ENCODE data around the gene ARHGAP22.

Gene ARHGAP22

DNA sequence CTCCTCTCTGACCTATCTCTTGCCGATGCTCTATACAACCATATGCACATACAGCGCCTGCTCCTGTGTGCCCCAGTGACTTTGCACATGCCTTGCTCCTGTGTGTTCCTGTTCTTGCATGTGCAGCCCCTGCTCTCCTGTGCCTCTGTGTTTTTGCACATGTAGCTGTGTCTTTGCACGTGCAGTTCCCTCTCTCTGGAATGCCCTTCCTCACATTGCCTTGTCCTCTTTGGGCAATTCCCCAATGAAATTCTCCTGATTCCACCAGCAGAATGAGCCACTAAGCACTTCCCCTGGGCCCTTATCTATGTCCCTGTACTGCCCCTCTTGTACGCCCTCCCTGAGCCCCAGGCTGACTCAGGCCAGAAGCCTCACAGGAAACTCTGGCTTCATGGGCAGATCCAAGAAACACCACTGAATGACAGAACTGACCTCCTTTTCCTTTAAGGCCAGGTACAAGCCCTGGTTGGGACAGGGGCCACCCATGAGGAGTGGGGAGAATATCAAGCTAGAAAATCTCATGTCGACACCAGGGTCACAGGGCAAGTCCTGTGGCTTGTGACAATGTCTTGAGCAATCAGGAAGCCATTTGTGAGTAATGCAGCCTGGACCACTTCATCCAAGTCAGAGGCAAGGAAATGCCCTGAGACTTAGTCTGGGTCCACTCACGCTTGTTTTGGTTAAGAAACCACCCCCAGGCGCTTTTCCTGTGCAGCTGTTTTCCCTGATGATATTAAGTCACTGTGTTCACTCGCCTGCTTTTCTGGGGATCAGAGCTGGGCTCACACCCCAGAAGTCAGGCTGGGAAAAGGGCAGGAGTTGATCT is 1.9 kb upstream of the ARHGAP22 start:
- TF ChIP-seq POLR2A (IDR thresholded peaks at IDR 0.05; ENCODE audit: low read length) (no peak), GATA1 (IDR thresholded peaks at IDR 0.05; ENCODE audit: low read depth, low read length) (no peak)

DNA sequence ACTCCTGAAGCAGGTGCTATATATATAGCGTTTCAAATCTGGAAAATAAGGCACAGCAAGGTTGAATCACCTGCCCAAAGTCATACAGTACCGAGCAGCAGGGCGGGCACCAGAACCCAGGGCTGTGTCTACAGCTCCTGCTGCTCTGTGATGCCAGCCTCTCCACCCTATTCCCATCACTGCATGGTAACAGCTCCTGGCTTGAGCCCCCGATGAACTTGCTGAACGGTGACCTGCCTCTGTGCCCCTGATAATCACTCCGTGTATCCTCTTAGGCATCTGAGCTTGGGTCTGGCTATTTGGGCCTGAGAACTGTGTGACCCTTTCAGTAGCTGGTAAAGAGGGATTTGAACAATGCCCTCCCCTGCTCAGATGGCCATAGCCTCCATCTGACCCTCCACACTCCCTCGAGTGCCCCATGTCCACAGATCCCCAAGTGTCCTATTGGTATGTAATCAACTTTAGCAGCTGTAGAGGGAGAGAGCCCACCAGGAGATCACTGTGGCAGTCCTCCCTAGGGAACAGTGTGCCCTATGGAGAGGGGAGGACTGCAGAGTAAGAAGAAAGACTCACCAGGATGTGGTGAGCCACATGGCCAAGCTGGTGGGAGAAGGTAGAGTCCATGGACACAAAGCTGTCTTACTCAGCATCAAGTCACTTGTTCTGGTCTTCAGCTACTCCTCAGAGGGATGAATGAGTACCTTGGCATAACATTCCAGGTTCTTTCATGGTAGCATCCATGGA is 1.1 kb upstream of the ARHGAP22 start:
- no peak for DNase-seq
- TF ChIP-seq POLR2A (IDR thresholded peaks at IDR 0.05; ENCODE audit: low read length) (no peak), GATA1 (IDR thresholded peaks at IDR 0.05; ENCODE audit: low read depth, low read length) (no peak)

More for the DNA sequence above, 1.9 kb upstream of the ARHGAP22 start:
- DNase-seq: no peak

DNA sequence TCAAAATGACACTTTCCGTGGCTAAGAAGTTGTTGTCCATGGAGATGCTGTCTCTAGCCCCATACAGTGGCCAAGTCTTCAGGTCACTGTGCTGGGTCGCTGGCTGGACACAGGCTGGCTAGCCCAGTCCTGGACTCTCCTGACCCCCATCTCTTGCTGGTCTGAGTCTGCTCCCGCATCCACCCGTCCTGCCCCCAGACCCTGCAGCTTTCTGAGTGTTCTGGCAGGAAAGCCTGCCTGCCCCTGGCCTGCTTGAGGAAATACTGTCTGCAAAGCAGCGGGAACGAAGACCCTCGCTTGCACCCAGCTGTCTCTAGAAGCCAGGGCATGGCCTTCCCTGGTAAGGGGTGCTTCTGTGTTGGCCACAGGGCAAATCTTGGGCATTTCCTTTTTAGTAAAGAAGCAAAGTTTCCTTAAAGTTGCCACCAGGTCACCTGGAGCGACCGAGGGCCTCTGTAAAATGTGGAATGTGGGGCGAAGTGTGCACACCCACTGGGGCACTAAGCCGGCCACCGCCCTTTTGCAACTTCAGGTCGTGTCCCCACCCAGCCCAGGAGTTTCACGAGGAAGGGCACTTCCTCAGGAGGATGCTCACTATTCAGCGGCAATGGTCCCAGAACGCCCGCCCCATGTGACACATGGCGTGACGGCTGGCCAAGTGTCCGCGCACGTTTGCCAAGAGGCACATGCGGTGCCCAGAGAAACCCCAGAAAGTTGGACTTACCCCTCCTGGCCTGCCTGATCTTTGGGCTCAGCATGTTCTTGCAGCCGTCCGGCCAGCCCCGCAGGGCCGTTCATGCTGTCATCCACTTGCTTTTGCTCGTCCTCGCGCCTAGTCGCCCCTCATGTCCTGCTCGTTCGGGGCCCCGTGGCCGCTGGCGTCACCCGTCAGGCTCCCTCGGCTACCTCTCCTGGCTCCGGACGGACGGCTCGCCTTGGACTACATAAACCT is 558 bp downstream of the ARHGAP22 start:
- DNase-seq: no peak
- TF ChIP-seq GATA1 (IDR thresholded peaks at IDR 0.05; ENCODE audit: low read depth, low read length) (no peak), POLR2A (IDR thresholded peaks at IDR 0.05; ENCODE audit: low read length) (no peak)

DNA sequence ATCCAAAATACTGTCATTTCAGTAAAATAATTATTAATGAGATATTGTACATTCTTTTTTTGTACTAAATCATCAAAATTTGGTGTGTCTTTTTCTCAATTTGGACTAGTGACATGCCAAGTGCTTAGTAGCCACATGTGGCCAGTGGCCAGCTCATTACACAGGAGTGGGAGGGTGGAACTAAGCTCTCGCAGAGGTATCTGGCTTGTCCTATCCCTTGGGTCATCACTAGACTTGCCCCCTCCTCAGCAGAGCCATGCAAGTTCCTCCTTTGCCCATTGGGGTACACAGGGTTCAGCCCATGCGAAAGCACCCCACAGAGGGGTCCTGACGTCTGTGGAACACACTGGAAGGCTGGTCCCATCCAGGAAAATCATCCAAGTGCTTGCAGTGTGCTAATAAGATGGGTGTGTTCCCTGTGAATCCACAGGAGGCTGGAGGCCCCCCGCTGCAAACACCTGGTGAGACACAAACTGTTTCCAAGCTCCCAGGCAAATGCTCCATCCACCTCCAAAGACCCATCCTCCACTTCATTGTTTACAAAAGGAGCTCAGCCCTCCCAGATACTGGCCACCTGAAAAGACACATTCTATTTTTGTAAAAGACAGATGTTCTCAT is 1.3 kb downstream of the ARHGAP22 start:
- DNase-seq: no peak
- TF ChIP-seq GATA1 (IDR thresholded peaks at IDR 0.05; ENCODE audit: low read depth, low read length) (no peak), POLR2A (IDR thresholded peaks at IDR 0.05; ENCODE audit: low read length) (no peak)

DNA sequence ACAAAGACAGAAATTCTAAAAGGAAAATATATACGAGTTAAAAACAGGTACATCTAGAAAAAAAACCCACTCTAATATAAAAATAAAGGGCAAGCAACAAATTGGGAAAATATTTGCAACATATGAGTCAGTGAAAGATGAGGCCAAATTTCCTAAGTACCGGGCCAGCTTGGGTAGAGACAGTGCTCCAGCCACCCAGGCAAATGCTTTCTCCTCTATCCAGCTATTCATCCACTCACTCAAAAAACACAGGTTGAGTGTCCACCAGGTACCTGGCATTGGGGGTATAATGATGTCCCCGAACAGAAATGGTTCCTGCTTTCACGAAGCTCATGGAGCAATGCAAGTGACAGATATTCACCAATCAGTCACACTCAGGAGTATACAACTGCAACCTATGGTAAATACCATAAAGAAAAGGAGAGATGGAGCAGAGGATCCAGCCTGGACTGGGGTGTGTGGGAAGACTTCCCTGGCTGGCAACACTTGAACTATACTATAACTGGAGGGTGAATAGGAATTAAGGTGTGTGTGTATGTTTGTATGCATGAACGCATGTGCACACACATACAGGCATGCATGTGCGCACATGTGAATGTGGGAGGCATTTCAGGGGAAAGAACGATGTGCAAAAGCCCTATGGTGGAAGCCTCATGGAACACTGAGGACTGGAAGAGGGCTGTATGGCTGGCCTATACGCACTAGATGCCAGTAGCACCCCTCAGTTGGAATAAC is 2.3 kb downstream of the ARHGAP22 start:
- no peak for DNase-seq
- TF ChIP-seq POLR2A (IDR thresholded peaks at IDR 0.05; ENCODE audit: low read length): no peak
- TF ChIP-seq GATA1 (IDR thresholded peaks at IDR 0.05; ENCODE audit: low read depth, low read length): no peak

DNA sequence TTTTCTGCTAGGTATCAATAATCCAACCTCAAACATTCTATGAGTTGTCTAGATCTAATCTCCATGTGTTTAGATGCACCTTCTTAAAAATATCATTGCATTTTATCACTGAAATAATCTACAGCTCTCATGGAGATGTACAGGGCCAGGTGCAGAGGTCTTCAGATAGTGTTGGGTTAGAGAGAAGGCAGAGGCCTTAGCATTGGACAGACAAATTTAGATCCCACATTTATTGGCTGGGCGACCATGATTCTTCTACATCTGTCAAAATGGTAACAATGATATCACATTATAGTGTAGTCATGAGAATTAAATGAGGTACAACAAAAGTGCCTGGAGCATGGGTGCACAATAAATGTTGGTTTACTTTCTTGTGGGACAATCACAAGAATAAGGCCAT is 3.1 kb downstream of the ARHGAP22 start:
- no peak for TF ChIP-seq POLR2A (IDR thresholded peaks at IDR 0.05; ENCODE audit: low read length)
- no peak for TF ChIP-seq GATA1 (IDR thresholded peaks at IDR 0.05; ENCODE audit: low read depth, low read length)
- no peak for DNase-seq

DNA sequence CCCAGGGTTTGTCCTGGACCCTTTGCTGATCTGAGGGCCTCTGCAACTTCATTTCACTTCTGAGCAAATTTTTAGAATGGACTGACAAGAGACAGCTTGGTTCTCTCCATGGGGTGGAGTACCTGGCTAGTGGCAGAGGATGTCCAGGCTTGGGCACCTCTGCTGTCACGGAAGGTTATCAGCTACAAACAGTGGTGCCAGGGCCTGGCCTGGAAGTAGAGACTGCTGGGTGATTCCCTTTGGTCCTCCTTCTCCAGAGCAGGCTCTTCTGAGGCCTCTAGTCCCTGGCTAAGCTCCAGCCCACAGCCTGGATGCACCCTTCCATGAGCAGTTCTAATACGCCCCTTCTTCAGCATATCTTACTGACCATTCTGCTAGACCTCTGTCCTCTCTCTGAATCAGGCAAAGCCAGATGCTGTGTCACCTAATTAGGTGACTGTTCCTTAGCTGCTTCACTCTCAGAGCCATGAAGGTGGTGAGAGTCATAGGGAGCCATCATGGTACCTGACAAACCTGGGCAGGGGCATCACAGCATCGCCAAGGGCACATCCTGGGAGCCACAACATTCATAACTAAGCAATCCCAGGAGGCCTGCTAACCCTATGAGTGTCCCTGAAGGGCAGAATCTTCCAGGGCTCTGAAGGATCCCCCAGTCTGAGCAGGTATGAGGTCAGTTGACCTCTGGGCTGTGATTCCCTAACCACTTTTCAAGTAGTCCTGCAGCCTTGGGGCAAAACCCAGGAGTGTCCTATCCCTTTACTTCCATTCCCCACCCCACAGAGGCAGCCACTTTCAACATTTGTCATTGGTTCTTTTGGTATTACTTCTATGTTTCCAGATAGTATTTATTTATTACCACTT is 4.0 kb downstream of the ARHGAP22 start:
- TF ChIP-seq POLR2A (IDR thresholded peaks at IDR 0.05; ENCODE audit: low read length): no peak
- no peak for DNase-seq

DNA sequence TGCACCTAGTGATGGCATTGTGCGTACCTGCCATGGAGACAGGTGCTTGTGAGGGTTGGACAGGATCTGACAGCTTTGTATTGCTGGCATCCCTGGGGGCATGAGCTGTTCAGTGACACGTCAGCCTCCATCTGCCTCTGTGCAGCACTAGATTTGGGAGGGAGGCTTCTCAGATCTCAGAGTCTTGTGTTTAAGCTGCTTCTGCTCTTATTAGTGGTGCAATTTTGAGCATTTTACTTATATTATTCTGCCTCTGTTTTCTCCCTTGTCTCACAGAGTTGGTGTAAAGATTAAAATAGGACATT is 5.1 kb downstream of the ARHGAP22 start:
- DNase-seq: no peak
- TF ChIP-seq POLR2A (IDR thresholded peaks at IDR 0.05; ENCODE audit: low read length) (no peak), GATA1 (IDR thresholded peaks at IDR 0.05; ENCODE audit: low read depth, low read length) (no peak)

DNA sequence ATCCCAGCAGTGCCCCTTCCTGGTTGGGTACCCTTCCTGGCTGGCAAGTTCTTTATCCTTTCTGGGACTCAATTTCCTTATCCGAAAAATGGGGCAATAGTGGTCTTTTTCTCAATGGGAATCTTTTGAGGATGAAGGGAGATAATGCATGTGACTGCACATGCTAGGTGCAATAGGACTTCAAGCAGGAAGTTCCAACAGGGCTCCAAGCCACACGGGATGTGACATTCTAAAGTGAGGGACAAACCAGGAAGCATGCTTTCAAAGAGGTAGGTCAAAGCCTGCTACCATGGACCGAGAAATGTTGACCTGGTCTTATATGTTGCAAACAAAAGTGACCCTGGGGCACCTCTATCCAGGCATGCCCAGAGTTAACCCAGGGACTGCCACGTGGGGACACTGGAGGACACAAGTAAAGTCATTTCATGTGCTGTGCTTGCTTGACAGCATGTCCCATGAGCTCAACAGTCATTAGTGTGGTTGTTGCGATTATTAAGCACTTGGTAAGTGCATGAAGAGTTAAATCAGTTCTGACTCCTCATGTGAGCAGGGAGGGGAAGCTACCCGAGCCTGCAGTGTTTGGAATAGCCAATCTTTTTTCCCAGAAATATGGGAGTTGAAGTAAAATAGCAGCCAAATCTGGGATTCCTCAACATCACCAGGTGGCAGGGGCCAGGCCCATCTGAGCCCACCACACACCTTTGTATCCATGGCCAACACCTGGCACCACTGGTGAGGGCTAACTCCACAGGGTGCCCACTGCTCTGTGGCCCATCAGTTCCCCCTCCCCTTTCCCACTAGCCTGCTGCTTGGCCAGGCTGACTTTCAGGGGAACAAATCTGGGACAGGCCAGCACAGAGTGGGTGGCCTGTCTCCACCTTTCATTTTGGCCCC is 5.7 kb downstream of the ARHGAP22 start:
- TF ChIP-seq POLR2A (IDR thresholded peaks at IDR 0.05; ENCODE audit: low read length): no peak
- no peak for TF ChIP-seq GATA1 (IDR thresholded peaks at IDR 0.05; ENCODE audit: low read depth, low read length)
- no peak for DNase-seq

DNA sequence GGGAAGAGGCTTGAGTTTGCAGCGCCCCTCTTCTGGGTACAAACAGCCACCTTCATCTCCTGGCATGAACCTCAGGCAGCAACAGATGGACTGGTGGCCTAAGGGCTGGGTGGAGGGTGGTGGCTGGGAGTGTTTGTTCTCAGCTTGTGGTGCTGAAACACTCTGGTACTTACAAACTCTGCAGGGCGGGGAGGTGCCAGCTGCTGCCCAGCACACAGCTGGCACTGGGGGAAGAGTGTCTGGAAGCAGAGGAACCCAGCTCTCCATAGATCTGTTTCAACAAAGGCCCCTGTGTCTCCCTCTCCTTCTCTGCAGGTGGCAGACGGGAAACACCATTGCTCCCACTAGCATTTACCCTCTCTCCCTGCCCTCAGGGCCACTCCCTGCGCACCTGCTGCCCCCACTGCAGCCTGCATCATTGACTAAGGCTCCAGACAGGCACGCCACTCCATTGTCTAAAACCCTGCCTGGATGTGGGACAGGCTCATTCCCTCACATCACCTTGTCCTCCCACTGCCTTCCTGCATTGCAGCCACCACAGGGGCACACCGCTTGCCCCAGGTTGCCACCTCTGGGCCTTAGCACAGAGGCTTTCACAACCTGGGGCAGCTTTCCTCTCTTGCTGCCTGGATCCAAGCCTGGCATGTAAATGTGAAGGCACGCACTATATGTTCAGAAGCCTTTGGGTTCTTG is 6.5 kb downstream of the ARHGAP22 start:
- DNase-seq: no peak
- TF ChIP-seq POLR2A (IDR thresholded peaks at IDR 0.05; ENCODE audit: low read length) (no peak), GATA1 (IDR thresholded peaks at IDR 0.05; ENCODE audit: low read depth, low read length) (no peak)

DNA sequence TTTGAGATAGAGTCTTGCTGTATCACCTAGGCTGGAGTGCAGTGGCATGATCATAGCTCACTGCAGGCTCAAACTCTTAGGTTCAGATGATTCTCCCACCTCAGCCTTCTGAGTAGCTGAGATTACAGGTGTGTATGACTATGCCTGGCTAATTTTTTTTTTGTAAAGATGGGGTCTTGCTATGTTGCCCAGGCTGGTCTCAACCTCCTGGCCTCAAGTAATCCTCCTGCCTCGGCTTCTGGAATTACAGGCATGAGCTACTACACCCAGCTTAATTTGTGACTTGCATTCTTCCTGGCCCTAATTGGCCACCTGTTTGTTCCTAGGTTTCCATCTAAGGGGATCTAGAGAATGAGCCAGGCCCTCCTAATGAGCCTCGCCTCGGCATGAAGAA is 9.3 kb downstream of the ARHGAP22 start:
- TF ChIP-seq GATA1 (IDR thresholded peaks at IDR 0.05; ENCODE audit: low read depth, low read length) (no peak), POLR2A (IDR thresholded peaks at IDR 0.05; ENCODE audit: low read length) (no peak)
- DNase-seq: no peak
